CD14-positive monocyte (primary cell): ENCODE measurements around the gene PEX16. TPM values are rescaled to one million over a fixed set of nuclear protein-coding genes. Genes with fewer than 3 reads are reported as not detected.

Experiments
- DNase-seq, 3 donors: peaks; one replicate each; pipeline ENCODE4 v3.0.0-alpha.2; 2011 to 2022
- H2AFZ ChIP-seq: 2 replicates; pipeline ENCODE4 v1.6.0; 2012; ENCODE audit warnings: mild to moderate bottlenecking, low read depth, low read length, inconsistent platforms; ENCODE audit not compliant: insufficient read depth, poor library complexity, severe bottlenecking
- H3K27ac ChIP-seq, 2 donors: 1 replicate in 1 of 2; 2 replicates in 1 of 2; pipeline ENCODE4 v1.5.1; 2012 to 2013; ENCODE audit warnings: low read length in 2 of 2, control low read depth in 1 of 2, inconsistent platforms in 1 of 2, low read depth in 1 of 2, mild to moderate bottlenecking in 1 of 2
- H3K27me3 ChIP-seq, 2 donors: one replicate each; pipeline versions ENCODE4 v1.6.0 to v1.6.1; 2011 to 2013; ENCODE audit warnings: low read length in 2 of 2; ENCODE audit not compliant: control insufficient read depth in 2 of 2, insufficient read depth in 2 of 2
- H3K36me3 ChIP-seq, 2 donors: replicated peaks in 1 of 2; 1 replicate in 1 of 2; 2 replicates in 1 of 2; pipeline versions ENCODE4 v1.5.1 to v1.6.1; 2012 to 2013; ENCODE audit warnings: low read length in 2 of 2, control low read depth in 1 of 2, inconsistent platforms in 1 of 2, mild to moderate bottlenecking in 1 of 2; ENCODE audit not compliant: insufficient read depth in 2 of 2, control insufficient read depth in 1 of 2
- H3K4me1 ChIP-seq, 2 donors: 1 replicate in 1 of 2; 2 replicates in 1 of 2; pipeline versions ENCODE4 v1.5.1 to v1.6.1; 2012 to 2013; ENCODE audit warnings: low read length in 2 of 2, control low read depth in 1 of 2, inconsistent platforms in 1 of 2, mild to moderate bottlenecking in 1 of 2, moderate library complexity in 1 of 2; ENCODE audit not compliant: insufficient read depth in 2 of 2, control insufficient read depth in 1 of 2
- H3K4me2 ChIP-seq: replicated peaks from 2 replicates; pipeline ENCODE3; 2012; ENCODE audit warnings: low read length, moderate library complexity, mild to moderate bottlenecking; ENCODE audit not compliant: poor library complexity, severe bottlenecking; ENCODE audit errors: extremely low read depth
- H3K4me3 ChIP-seq, 3 experiments: fragments of 200-600 bp in 1 of 3; sonication (generic) in 1 of 3; replicated peaks in 1 of 3; 1 replicate in 2 of 3; 2 replicates in 1 of 3; pipeline ENCODE4 v1.5.1; 2011 to 2013; ENCODE audit warnings: low read length in 3 of 3, mild to moderate bottlenecking in 3 of 3, control low read depth in 2 of 3, low read depth in 2 of 3, inconsistent platforms in 1 of 3, moderate library complexity in 1 of 3
- H3K79me2 ChIP-seq: 2 replicates; pipeline ENCODE4 v1.6.0; 2012; ENCODE audit warnings: mild to moderate bottlenecking, control low read depth, inconsistent platforms, low read length, moderate library complexity; ENCODE audit not compliant: insufficient read depth
- H3K9ac ChIP-seq: 2 replicates; pipeline ENCODE4 v1.6.0; 2017; ENCODE audit warnings: low read length, mild to moderate bottlenecking; ENCODE audit not compliant: insufficient read depth, poor library complexity, severe bottlenecking
- H3K9me3 ChIP-seq, 2 donors: replicated peaks in 1 of 2; 1 replicate in 1 of 2; 2 replicates in 1 of 2; pipeline versions ENCODE4 v1.5.1 to v1.6.1; 2012 to 2013; ENCODE audit warnings: low read length in 2 of 2, control low read depth in 1 of 2; ENCODE audit not compliant: control insufficient read depth in 1 of 2, insufficient read depth in 1 of 2
- H4K20me1 ChIP-seq: 2 replicates; pipeline ENCODE4 v1.6.0; 2012; ENCODE audit warnings: mild to moderate bottlenecking, low read length, control low read depth, moderate library complexity; ENCODE audit not compliant: insufficient read depth
- H3K27ac Mint-ChIP-seq, 7 donors: one replicate each; pipeline ENCODE4 v1.8.0; 2020; ENCODE audit warnings: mild to moderate bottlenecking in 7 of 7, mixed read lengths in 7 of 7, moderate library complexity in 6 of 7, inconsistent platforms in 2 of 7
- H3K27me3 Mint-ChIP-seq, 3 donors: one replicate each; pipeline ENCODE4 v1.8.0; 2021 to 2022; ENCODE audit warnings: low read depth in 3 of 3, mild to moderate bottlenecking in 3 of 3, mixed read lengths in 3 of 3, moderate library complexity in 3 of 3, inconsistent platforms in 1 of 3
- H3K36me3 Mint-ChIP-seq, 2 donors: one replicate each; pipeline ENCODE4 v1.8.0; 2020; ENCODE audit warnings: mixed read lengths in 2 of 2, inconsistent platforms in 1 of 2, mild to moderate bottlenecking in 1 of 2
- H3K4me1 Mint-ChIP-seq: one replicate; pipeline ENCODE4 v1.8.0; 2020; ENCODE audit warnings: mild to moderate bottlenecking, mixed read lengths
- H3K4me3 Mint-ChIP-seq, 2 donors: one replicate each; pipeline ENCODE4 v1.8.0; 2020; ENCODE audit warnings: mild to moderate bottlenecking in 2 of 2, mixed read lengths in 2 of 2, moderate library complexity in 1 of 2
- H3K9me3 Mint-ChIP-seq, 7 donors: one replicate each; pipeline ENCODE4 v1.8.0; 2020 to 2022; ENCODE audit warnings: mixed read lengths in 7 of 7, mild to moderate bottlenecking in 6 of 7, moderate library complexity in 6 of 7, inconsistent platforms in 2 of 7
- CTCF ChIP-seq: fragments of 200-600 bp; IDR thresholded peaks from one replicate; pipeline ENCODE4 v1.8.0; 2022; ENCODE audit warnings: antibody characterized with exemption, mild to moderate bottlenecking
- WGBS: methylation state at CpG from one replicate; pipeline ENCODE4 v1.1.5; 2013; ENCODE audit warnings: missing lambda C conversion rate; ENCODE audit not compliant: insufficient coverage; 5-methylcytosine and 5-hydroxymethylcytosine counted together
- intact Hi-C, 2 donors: fragments of 100-400 bp; cut with micrococcal nuclease; formaldehyde crosslinking; loops; one replicate each; pipeline versions ENCODE4 v1.15.0 to v1.15.1; 2023
- polyA plus RNA-seq, 3 donors: library from polyadenylated mRNA; depleted of rRNA in 1 of 3; unstranded in 2 of 3; stranded (reverse) in 1 of 3; fragments of 300-500 nt in 2 of 3; fragments of >200 nt in 1 of 3; fragmentation: Illumina TruSeq in 2 of 3; gene quantifications; 1 replicate in 2 of 3; 2 replicates in 1 of 3; pipeline ENCODE4 v1.2.3, GENCODE V29; 2012 to 2021

PEX16 gene
- polyA plus RNA-seq, 3 donors: 33.8 to 46.1 (median 35.1) TPM

- Histone ChIP-seq H3K4me3 (no peak overlapping the region), H4K20me1 (peaks cover 33% of the 10 kb centered on the region), H2AFZ (no peak overlapping the region), H3K9ac (no peak overlapping the region), H3K36me3 (peaks cover 90 to 100% of the 10 kb centered on the region in 2 donors), H3K27me3 (no peaks in the 10 kb centered on the region), H3K4me2 (no peak overlapping the region), H3K4me1 (no peaks in the 10 kb centered on the region), H3K79me2 (no peaks in the 10 kb centered on the region), H3K27ac (no peak overlapping the region), H3K9me3 (no peaks in the 10 kb centered on the region)
- intact Hi-C loops: no loop called here
- Mint-ChIP-seq H3K27me3 (no peaks in the 10 kb centered on the region), H3K9me3 (no peaks in the 10 kb centered on the region), H3K4me1 (no peaks in the 10 kb centered on the region), H3K4me3 (no peak overlapping the region), H3K27ac (peak overlapping the region in 1 of 7 donors; percentile 57), H3K36me3 (peaks cover 92 to 94% of the 10 kb centered on the region in 2 donors)
- DNase-seq: no peak
- TF ChIP-seq CTCF: no peak
- 97% methylated on average over 3 of the region's 3 CpGs for WGBS
Measured at GRCh38 chr11:45945397-45945999, 27.8 kb upstream of the PEX16 start.

GRCh38 chr11:45942381-45942780, 24.7 kb upstream of the PEX16 start:
- no peak overlapping the region for H3K4me3 Mint-ChIP-seq
- H3K27me3 Mint-ChIP-seq: no peaks in the 10 kb centered on the region
- no peaks in the 10 kb centered on the region for H3K9me3 ChIP-seq
- H3K9me3 Mint-ChIP-seq: no peaks in the 10 kb centered on the region
- H3K9ac ChIP-seq: no peak overlapping the region
- H3K36me3 ChIP-seq: peaks cover 74 to 100% of the 10 kb centered on the region in 2 donors
- H3K4me3 ChIP-seq: no peak overlapping the region
- H3K4me1 Mint-ChIP-seq: no peaks in the 10 kb centered on the region
- H3K36me3 Mint-ChIP-seq: peaks cover 76 to 91% of the 10 kb centered on the region in 2 donors
- 98% methylated on average over 4 of the region's 4 CpGs for WGBS
- no peak overlapping the region for H3K4me2 ChIP-seq
- H3K27me3 ChIP-seq: no peaks in the 10 kb centered on the region
- H3K27ac ChIP-seq: no peak overlapping the region
- H3K27ac Mint-ChIP-seq: no peak overlapping the region
- H2AFZ ChIP-seq: no peak overlapping the region
- H3K79me2 ChIP-seq: no peaks in the 10 kb centered on the region
- peaks cover 26% of the 10 kb centered on the region for H4K20me1 ChIP-seq
- intact Hi-C loops: no loop called here
- DNase-seq: no peak
- no peaks in the 10 kb centered on the region for H3K4me1 ChIP-seq
- TF ChIP-seq CTCF: no peak
